IMR-90 (cell line): ENCODE results near the gene COL15A1. TPM values are rescaled to one million over a fixed set of nuclear protein-coding genes. Genes with fewer than 3 reads are reported as not detected.
A peak's percentile ranks its signal among the peaks of the same experiment; 100 is the strongest.

ENCODE experiments used
- ATAC-seq: fragments of 200-7000 bp; cut with Tn5 transposase; 2 replicates; pipeline ENCODE4 v1.9.1; 2020; ENCODE audit warnings: low read depth, mild to moderate bottlenecking, moderate library complexity
- BruUV-seq: library from RNA; stranded (reverse); fragments of 400-500 nt; replicated peaks from 2 replicates; lab custom pipeline; 2021; lab: Mats Ljungman, UMichigan
- CTCF ChIA-PET: fragments of 300-600 bp; formaldehyde crosslinking; extraction: SDS; loops from one replicate; lab custom pipeline; 2021; ENCODE audit warnings: antibody characterized with exemption; lab: Yijun Ruan, JAX
- POLR2A ChIA-PET: fragments of 300-600 bp; sonication (Branson Sonifier 250); formaldehyde crosslinking; loops from one replicate; lab custom pipeline; 2022; ENCODE audit warnings: antibody characterized with exemption; ENCODE audit not compliant: unreplicated experiment; lab: Charles Lee
- DNase-seq: peaks from one replicate; pipeline ENCODE4 v3.0.0; 2013
- H2AFZ ChIP-seq: replicated peaks from 2 replicates; pipeline ENCODE3; 2013; ENCODE audit warnings: low read length, mild to moderate bottlenecking; ENCODE audit not compliant: poor library complexity
- H2AK5ac ChIP-seq: 2 replicates; pipeline ENCODE4 v1.6.1; 2013; ENCODE audit warnings: low read depth, low read length, inconsistent platforms
- H2AK9ac ChIP-seq: replicated peaks from 2 replicates; pipeline ENCODE3; 2013; ENCODE audit warnings: mild to moderate bottlenecking, low read depth, low read length, moderate library complexity; ENCODE audit not compliant: poor library complexity
- H2BK120ac ChIP-seq: 2 replicates; pipeline ENCODE4 v1.6.1; 2013; ENCODE audit warnings: low read depth, low read length, inconsistent platforms
- H2BK15ac ChIP-seq: 3 replicates; pipeline ENCODE4 v1.6.1; 2013; ENCODE audit warnings: low read depth, low read length, inconsistent platforms
- H2BK20ac ChIP-seq: 2 replicates; pipeline ENCODE4 v1.6.1; 2013; ENCODE audit warnings: low read depth, mild to moderate bottlenecking, inconsistent platforms, low read length, moderate library complexity
- H2BK5ac ChIP-seq: 2 replicates; pipeline ENCODE4 v1.6.1; 2013; ENCODE audit warnings: mild to moderate bottlenecking, low read depth, low read length, inconsistent platforms; ENCODE audit not compliant: poor library complexity, severe bottlenecking
- H3K14ac ChIP-seq: replicated peaks from 2 replicates; pipeline ENCODE4 v1.6.1; 2013; ENCODE audit warnings: low read depth, low read length, inconsistent platforms
- H3K18ac ChIP-seq: 2 replicates; pipeline ENCODE4 v1.6.1; 2013; ENCODE audit warnings: low read depth, low read length, control low read depth
- H3K23ac ChIP-seq: 2 replicates; pipeline ENCODE4 v1.6.1; 2013; ENCODE audit warnings: low read depth, low read length, inconsistent platforms
- H3K27ac ChIP-seq: 2 replicates; pipeline ENCODE4 v1.5.1; 2013; ENCODE audit warnings: mild to moderate bottlenecking, control low read depth, low read length; ENCODE audit not compliant: insufficient read depth
- H3K27me3 ChIP-seq: 2 replicates; pipeline ENCODE4 v1.6.1; 2013; ENCODE audit warnings: low read length; ENCODE audit not compliant: control insufficient read depth, insufficient read depth
- H3K36me3 ChIP-seq: 2 replicates; pipeline ENCODE4 v1.6.1; 2013; ENCODE audit warnings: low read length, mixed read lengths; ENCODE audit not compliant: control insufficient read depth, insufficient read depth
- H3K4ac ChIP-seq: 2 replicates; pipeline ENCODE4 v1.6.1; 2013; ENCODE audit warnings: low read depth, low read length, inconsistent platforms
- H3K4me1 ChIP-seq: 2 replicates; pipeline ENCODE4 v1.6.1; 2013; ENCODE audit warnings: low read length, mixed read lengths; ENCODE audit not compliant: control insufficient read depth, insufficient read depth
- H3K4me2 ChIP-seq: 2 replicates; pipeline ENCODE4 v1.6.1; 2013; ENCODE audit warnings: low read depth, mild to moderate bottlenecking, control low read depth, low read length, moderate library complexity
- H3K4me3 ChIP-seq: 2 replicates; pipeline ENCODE4 v1.5.1; 2013; ENCODE audit warnings: low read depth, mild to moderate bottlenecking, control low read depth, low read length, moderate library complexity; ENCODE audit not compliant: insufficient read depth
- H3K56ac ChIP-seq: 2 replicates; pipeline ENCODE4 v1.6.1; 2013; ENCODE audit warnings: low read length, inconsistent platforms; ENCODE audit not compliant: insufficient read depth; ENCODE audit errors: extremely low read depth
- H3K79me1 ChIP-seq, 2 experiments: 2 replicates each; pipeline ENCODE4 v1.6.1; 2013; ENCODE audit warnings: low read length in 2 of 2, inconsistent platforms in 1 of 2, low read depth in 1 of 2
- H3K9ac ChIP-seq: 2 replicates; pipeline ENCODE4 v1.6.1; 2013; ENCODE audit warnings: low read depth, low read length, control low read depth
- H3K9me1 ChIP-seq: 2 replicates; pipeline ENCODE4 v1.6.1; 2013; ENCODE audit warnings: low read length, inconsistent platforms; ENCODE audit not compliant: insufficient read depth
- H3K9me3 ChIP-seq: 2 replicates; pipeline ENCODE4 v1.6.1; 2013; ENCODE audit warnings: low read length; ENCODE audit not compliant: control insufficient read depth, insufficient read depth
- H4K20me1 ChIP-seq: 2 replicates; pipeline ENCODE4 v1.6.1; 2013; ENCODE audit warnings: low read length, inconsistent platforms; ENCODE audit not compliant: insufficient read depth
- H4K5ac ChIP-seq: 2 replicates; pipeline ENCODE4 v1.6.1; 2013; ENCODE audit warnings: mild to moderate bottlenecking, low read depth, low read length, control low read depth
- H4K8ac ChIP-seq, 2 experiments: 2 replicates each; pipeline ENCODE4 v1.6.1; 2013; ENCODE audit warnings: low read depth in 2 of 2, low read length in 2 of 2, control low read depth in 1 of 2, inconsistent platforms in 1 of 2
- H4K91ac ChIP-seq: 2 replicates; pipeline ENCODE4 v1.6.1; 2013; ENCODE audit warnings: low read depth, low read length, inconsistent platforms; ENCODE audit not compliant: insufficient read depth
- BHLHE40 ChIP-seq: fragments of 150-350 bp; IDR thresholded peaks from 2 replicates; pipeline ENCODE4 v1.6.1; 2016; ENCODE audit warnings: mild to moderate bottlenecking, low read depth, low read length
- CEBPB ChIP-seq: IDR thresholded peaks from 2 replicates; pipeline ENCODE4 v1.6.1; 2012; ENCODE audit warnings: low read depth, low read length, improper control_type of control experiment
- MAZ ChIP-seq: IDR thresholded peaks from 2 replicates; pipeline ENCODE4 v1.6.1; 2012; ENCODE audit warnings: low read depth, mild to moderate bottlenecking, low read length, improper control_type of control experiment, moderate library complexity, borderline replicate concordance
- NFE2L2 ChIP-seq: fragments of 150-350 bp; IDR thresholded peaks from 2 replicates; pipeline ENCODE4 v1.6.1; 2016; ENCODE audit warnings: low read depth, mild to moderate bottlenecking, low read length
- POLR2A ChIP-seq: IDR thresholded peaks from 2 replicates; pipeline ENCODE4 v1.6.1; 2012; ENCODE audit warnings: mild to moderate bottlenecking, low read depth, low read length
- RAD21 ChIP-seq: IDR thresholded peaks from 2 replicates; pipeline ENCODE4 v1.6.1; 2012; ENCODE audit warnings: low read length, improper control_type of control experiment
- SMC3 ChIP-seq: fragments of 150-350 bp; IDR thresholded peaks from 2 replicates; pipeline ENCODE4 v1.6.1; 2016; ENCODE audit warnings: low read depth, mild to moderate bottlenecking, antibody characterized with exemption, low read length, moderate library complexity
- WGBS, 2 experiments: methylation state at CpG; one replicate each; pipeline versions ENCODE4 v1.1.5 to v1.1.7; 2013; ENCODE audit warnings: missing lambda C conversion rate in 2 of 2; ENCODE audit not compliant: insufficient read length in 1 of 2; ENCODE audit errors: extremely low coverage in 2 of 2; 5-methylcytosine and 5-hydroxymethylcytosine counted together
- dilution Hi-C: fragments of 300-500 bp; cut with HindIII; formaldehyde crosslinking; loops from one replicate; pipeline ENCODE4 v1.14.3; 2018; ENCODE audit warnings: low sequenced_read_pairs; ENCODE audit not compliant: unreplicated experiment
- in situ Hi-C: fragments of 300-500 bp; cut with MboI; formaldehyde crosslinking; loops from 3 replicates; pipeline ENCODE4 v1.14.3; 2019; ENCODE audit warnings: low sequenced_read_pairs, inconsistent platforms, mixed read lengths
- intact Hi-C: fragments of 100-400 bp; cut with micrococcal nuclease; formaldehyde crosslinking; loops from 2 replicates; pipeline ENCODE4 v1.10.0; 2022
- polyA plus RNA-seq, 3 experiments: library from polyadenylated mRNA; depleted of rRNA; stranded (reverse); fragments of >200 nt; gene quantifications; 2 replicates each; pipeline ENCODE4 v1.2.3, GENCODE V29; 2012; ENCODE audit warnings: low replicate concordance in 1 of 3
- total RNA-seq: library from RNA; depleted of rRNA; stranded (reverse); fragments of >200 nt; gene quantifications from 2 replicates; pipeline ENCODE4 v1.2.3, GENCODE V29; 2012

COL15A1 gene
- total and polyA plus RNA-seq, 2 of the 4 experiments (the other 2 are of a cell fraction), result 2.2 to 3.7 TPM

DNA sequence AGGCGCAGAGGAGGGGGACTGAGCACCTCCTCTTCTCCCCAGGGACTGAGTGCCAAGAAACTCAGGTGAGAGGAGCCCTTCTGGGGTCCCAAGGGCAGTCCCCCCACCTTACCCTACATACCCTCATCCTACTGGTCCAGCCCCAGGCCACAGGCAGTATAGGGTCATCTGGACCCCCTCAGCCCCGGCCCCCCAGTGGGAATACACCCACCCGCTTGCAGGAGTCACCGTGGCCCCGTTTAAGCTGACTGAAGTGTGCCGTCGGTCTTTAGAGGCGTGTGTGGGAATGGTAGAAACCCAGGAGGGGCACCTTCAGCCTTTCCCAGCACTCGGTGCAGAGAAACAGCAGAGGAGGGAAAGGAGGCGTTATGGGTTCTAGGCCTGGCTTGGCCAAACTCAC, 30.8 kb downstream of the COL15A1 start:
- ATAC-seq, result no peak
- no TSS peak for BruUV-seq

More for the DNA sequence above, 30.8 kb downstream of the COL15A1 start:
- no peak for DNase-seq
- in situ Hi-C loops (no loop called here), dilution Hi-C loops (no loop called here), intact Hi-C loops (loop anchor here (2.0 kb wide), 1 partner anchor 24 kb away; no protein-coding TSS in a partner anchor)
- H2AK5ac ChIP-seq, result peak overlapping the region; percentile 73; the same call in 1 of the 2 replicates
- no peaks in the 10 kb centered on the region for H3K9me3 ChIP-seq
- H3K79me1 ChIP-seq, result peaks cover 6 to 40% of the 10 kb centered on the region in 2 experiments; a peak in 3 of 4 replicates
- TF ChIP-seq NFE2L2, result no peak
- no peak for TF ChIP-seq CEBPB
- TF ChIP-seq MAZ, result no peak
- no peak for TF ChIP-seq SMC3
- TF ChIP-seq BHLHE40, result no peak
- no peak for TF ChIP-seq POLR2A
- no peak for TF ChIP-seq RAD21
- no peak overlapping the region for H2BK20ac ChIP-seq
- H3K4ac ChIP-seq, result peak overlapping the region; percentile 17; the same call in 1 of the 2 replicates
- ChIA-PET POLR2A (no interaction called here), CTCF (interaction anchor here (1.0 to 1.3 kb wide), 2 partner anchors 120 to 166 kb away, joined by 3 to 4 read pairs; no protein-coding TSS in a partner anchor)
- no peak overlapping the region for H3K23ac ChIP-seq
- no peaks in the 10 kb centered on the region for H3K27me3 ChIP-seq
- H3K27ac ChIP-seq, result no peak overlapping the region
- peaks cover 25% of the 10 kb centered on the region for H3K9me1 ChIP-seq
- H2AFZ ChIP-seq, result peak overlapping the region; percentile 73
- no peak overlapping the region for H2AK9ac ChIP-seq
- H3K4me1 ChIP-seq, result peaks cover 26% of the 10 kb centered on the region
- WGBS, 2 experiments, result no CpG with 5 or more reads among the region's 10 CpGs
- no peaks in the 10 kb centered on the region for H3K36me3 ChIP-seq
- peak overlapping the region; percentile 60; the same call in 1 of the 2 replicates for H4K91ac ChIP-seq
- no peak overlapping the region for H2BK5ac ChIP-seq
- no peak overlapping the region for H4K8ac ChIP-seq
- H4K5ac ChIP-seq, result no peak overlapping the region
- H3K9ac ChIP-seq, result no peak overlapping the region
- H3K4me3 ChIP-seq, result no peak overlapping the region
- peak overlapping the region; percentile 16; the same call in 1 of the 3 replicates for H2BK15ac ChIP-seq
- H3K56ac ChIP-seq, result no peak overlapping the region
- H4K20me1 ChIP-seq, result no peaks in the 10 kb centered on the region
- no peak overlapping the region for H3K4me2 ChIP-seq
- no peak overlapping the region for H3K18ac ChIP-seq
- H2BK120ac ChIP-seq, result peak overlapping the region; percentile 59
- H3K14ac ChIP-seq, result no peak overlapping the region
